22Rv1 (cell line): ENCODE data around the gene FAM13C.

Experiments used
- ZFX ChIP-seq: fragments of 450-650 bp; IDR thresholded peaks from 2 replicates; pipeline ENCODE4 v1.6.1; 2017; ENCODE audit warnings: antibody characterized with exemption, borderline replicate concordance
- TF ChIP-seq, protein P1 (sequence below): fragments of 450-650 bp; IDR thresholded peaks from 2 replicates; pipeline ENCODE4 v1.5.1; 2017; ENCODE audit warnings: mild to moderate bottlenecking

DNA sequence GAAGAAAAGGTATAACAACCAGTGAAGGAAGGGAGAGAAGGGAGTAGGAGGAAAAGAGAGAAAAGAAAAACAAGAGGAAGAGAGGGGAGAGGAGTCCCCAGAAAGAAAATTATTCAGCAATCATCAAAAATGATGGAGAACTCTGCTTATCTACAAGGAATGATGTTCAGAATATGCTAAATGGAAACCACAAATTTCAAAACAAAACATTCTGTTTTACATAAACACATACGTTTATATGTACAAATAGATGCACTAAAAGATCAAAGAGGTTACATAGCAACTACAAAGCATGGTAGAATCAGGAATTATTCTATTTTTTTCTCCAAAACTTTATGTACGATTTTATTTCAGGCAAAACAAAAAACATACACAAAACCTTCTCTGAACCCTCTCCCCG lies 91.9 kb downstream of the FAM13C start:
- TF ChIP-seq, protein P1, sequence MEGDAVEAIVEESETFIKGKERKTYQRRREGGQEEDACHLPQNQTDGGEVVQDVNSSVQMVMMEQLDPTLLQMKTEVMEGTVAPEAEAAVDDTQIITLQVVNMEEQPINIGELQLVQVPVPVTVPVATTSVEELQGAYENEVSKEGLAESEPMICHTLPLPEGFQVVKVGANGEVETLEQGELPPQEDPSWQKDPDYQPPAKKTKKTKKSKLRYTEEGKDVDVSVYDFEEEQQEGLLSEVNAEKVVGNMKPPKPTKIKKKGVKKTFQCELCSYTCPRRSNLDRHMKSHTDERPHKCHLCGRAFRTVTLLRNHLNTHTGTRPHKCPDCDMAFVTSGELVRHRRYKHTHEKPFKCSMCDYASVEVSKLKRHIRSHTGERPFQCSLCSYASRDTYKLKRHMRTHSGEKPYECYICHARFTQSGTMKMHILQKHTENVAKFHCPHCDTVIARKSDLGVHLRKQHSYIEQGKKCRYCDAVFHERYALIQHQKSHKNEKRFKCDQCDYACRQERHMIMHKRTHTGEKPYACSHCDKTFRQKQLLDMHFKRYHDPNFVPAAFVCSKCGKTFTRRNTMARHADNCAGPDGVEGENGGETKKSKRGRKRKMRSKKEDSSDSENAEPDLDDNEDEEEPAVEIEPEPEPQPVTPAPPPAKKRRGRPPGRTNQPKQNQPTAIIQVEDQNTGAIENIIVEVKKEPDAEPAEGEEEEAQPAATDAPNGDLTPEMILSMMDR = no peak
- TF ChIP-seq ZFX = no peak
